HG02763 (cell line): ENCODE measurements around the gene IL6.
"Not testable (repeated sequence)": the region's sequence is repeated elsewhere in the genome, so short reads cannot be mapped to it uniquely, and the experiment has no call there.

Experiments used
- ATAC-seq: cut with Tn5 transposase; IDR thresholded peaks from one replicate; pipeline ENCODE4 v1.9.1; 2021; ENCODE audit warnings: mild to moderate bottlenecking, moderate library complexity; ENCODE audit not compliant: unreplicated experiment

IL6 gene

GRCh38 chr7:22703978-22704610 is 22.9 kb upstream of the IL6 start:
- ATAC-seq = not testable (repeated sequence)

GRCh38 chr7:22704722-22705121 is 22.3 kb upstream of the IL6 start:
- not testable (repeated sequence) for ATAC-seq

- ATAC-seq = not testable (repeated sequence)
These were observed 21.1 kb upstream of the IL6 start for GRCh38 chr7:22705874-22706273.

- ATAC-seq = not testable (repeated sequence)
These were observed 19.8 kb upstream of the IL6 start for GRCh38 chr7:22707026-22707691.

- not testable (repeated sequence) for ATAC-seq
These were observed 18.8 kb upstream of the IL6 start for GRCh38 chr7:22708214-22708613.

- ATAC-seq = not testable (repeated sequence)
These were observed 18.3 kb upstream of the IL6 start for GRCh38 chr7:22708677-22709061.

GRCh38 chr7:22709062-22709829 is 17.8 kb upstream of the IL6 start:
- ATAC-seq = not testable (repeated sequence)

GRCh38 chr7:22709857-22710256 is 17.1 kb upstream of the IL6 start:
- ATAC-seq = no peak

GRCh38 chr7:22712999-22713398 is 14.0 kb upstream of the IL6 start:
- no peak for ATAC-seq

- no peak for ATAC-seq
These were observed 13.5 kb upstream of the IL6 start for GRCh38 chr7:22713463-22713862.

GRCh38 chr7:22715969-22716368 is 11.0 kb upstream of the IL6 start:
- ATAC-seq = no peak

- ATAC-seq = no peak
These were observed 9.2 kb upstream of the IL6 start for GRCh38 chr7:22717760-22718159.

GRCh38 chr7:22718200-22718711 is 8.7 kb upstream of the IL6 start:
- no peak for ATAC-seq

- ATAC-seq = no peak
These were observed 8.0 kb upstream of the IL6 start for GRCh38 chr7:22718911-22719420.

GRCh38 chr7:22720791-22721786 is 5.9 kb upstream of the IL6 start:
- ATAC-seq = no peak

GRCh38 chr7:22722536-22723180 is 4.3 kb upstream of the IL6 start:
- ATAC-seq = no peak

GRCh38 chr7:22723181-22723601 is 3.8 kb upstream of the IL6 start:
- ATAC-seq = no peak

GRCh38 chr7:22723637-22724036 is 3.4 kb upstream of the IL6 start:
- no peak for ATAC-seq

GRCh38 chr7:22724861-22725260 is 2.1 kb upstream of the IL6 start:
- ATAC-seq = no peak

- no peak for ATAC-seq
These were observed 1.4 kb upstream of the IL6 start for GRCh38 chr7:22725585-22725984.
